ENCODE results near the gene R3HCC1L. TPM values are rescaled to one million over a fixed set of nuclear protein-coding genes. Genes with fewer than 3 reads are reported as not detected.

R3HCC1L gene
- total RNA-seq, 1 donor from 2014 or later = 18.4 TPM

DNA sequence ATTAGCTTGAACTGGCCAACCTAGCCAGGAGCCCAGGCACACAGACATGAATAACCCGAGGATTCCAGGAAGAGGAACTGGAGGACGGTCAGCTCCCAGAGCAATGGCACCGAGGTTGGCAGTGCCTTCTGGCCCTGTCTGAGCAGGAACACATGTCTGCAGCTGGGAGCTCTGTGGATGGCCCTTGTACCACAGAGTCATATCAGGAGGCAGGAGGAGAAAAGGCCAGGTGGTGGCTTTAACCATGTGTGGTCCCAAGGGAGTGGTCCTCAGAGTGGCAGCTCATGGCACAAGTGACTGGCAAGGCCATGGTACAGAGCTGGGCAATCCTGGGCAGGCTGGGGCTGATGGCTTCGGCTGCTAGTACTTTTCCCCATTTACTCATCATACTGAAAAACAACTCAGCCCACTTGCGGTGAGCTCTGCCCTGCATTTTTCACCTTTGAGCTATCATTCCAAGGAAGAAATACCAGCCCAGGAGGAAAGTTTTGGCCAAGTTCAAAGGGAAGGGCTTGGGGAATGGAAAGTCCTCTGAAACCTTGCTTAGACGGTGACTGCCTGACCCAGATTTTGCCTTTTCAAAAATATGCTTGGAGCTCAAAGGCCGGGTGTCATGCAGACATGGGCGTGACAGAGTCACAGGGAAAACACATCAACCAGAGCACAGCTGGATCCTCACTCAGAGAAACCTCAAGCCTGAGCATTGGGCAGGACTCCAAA, 159.3 kb downstream of the R3HCC1L start:
- H3K27ac Mint-ChIP-seq (ENCODE audit: unreplicated experiment) = no peak overlapping the region
- peaks cover 3% of the 10 kb centered on the region for H3K27me3 Mint-ChIP-seq (ENCODE audit: low read depth)
- DNase-seq (ENCODE audit: low read depth, low spot score) = no peak

DNA sequence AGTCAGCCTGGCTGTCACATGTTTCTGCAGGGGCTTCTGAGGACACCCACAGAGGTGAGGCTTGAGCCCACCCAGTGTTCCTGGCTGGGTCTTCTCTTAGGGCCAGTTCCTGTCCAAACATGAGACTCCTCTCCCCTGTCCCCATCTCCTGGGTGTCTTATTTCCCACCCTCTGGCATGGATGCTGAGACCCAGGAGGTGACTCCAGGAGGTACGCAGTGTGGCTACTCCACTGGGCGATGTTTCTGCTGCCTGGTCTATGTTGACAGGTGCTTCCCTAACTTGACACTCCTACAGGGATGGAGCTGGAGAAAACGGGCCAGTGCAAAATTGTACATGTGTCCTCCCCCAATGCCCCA, 159.8 kb downstream of the R3HCC1L start:
- Mint-ChIP-seq H3K4me3 (no peak overlapping the region), H3K4me1 (peaks cover 15% of the 10 kb centered on the region), H3K27ac (ENCODE audit: unreplicated experiment) (no peak overlapping the region), H3K9me3 (no peaks in the 10 kb centered on the region), H3K27me3 (ENCODE audit: low read depth) (peaks cover 3% of the 10 kb centered on the region), H3K36me3 (ENCODE audit: low read depth) (no peaks in the 10 kb centered on the region)
- DNase-seq (ENCODE audit: low read depth, low spot score) = no peak
- TF ChIP-seq, protein P1, sequence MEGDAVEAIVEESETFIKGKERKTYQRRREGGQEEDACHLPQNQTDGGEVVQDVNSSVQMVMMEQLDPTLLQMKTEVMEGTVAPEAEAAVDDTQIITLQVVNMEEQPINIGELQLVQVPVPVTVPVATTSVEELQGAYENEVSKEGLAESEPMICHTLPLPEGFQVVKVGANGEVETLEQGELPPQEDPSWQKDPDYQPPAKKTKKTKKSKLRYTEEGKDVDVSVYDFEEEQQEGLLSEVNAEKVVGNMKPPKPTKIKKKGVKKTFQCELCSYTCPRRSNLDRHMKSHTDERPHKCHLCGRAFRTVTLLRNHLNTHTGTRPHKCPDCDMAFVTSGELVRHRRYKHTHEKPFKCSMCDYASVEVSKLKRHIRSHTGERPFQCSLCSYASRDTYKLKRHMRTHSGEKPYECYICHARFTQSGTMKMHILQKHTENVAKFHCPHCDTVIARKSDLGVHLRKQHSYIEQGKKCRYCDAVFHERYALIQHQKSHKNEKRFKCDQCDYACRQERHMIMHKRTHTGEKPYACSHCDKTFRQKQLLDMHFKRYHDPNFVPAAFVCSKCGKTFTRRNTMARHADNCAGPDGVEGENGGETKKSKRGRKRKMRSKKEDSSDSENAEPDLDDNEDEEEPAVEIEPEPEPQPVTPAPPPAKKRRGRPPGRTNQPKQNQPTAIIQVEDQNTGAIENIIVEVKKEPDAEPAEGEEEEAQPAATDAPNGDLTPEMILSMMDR (conservative IDR thresholded peaks at IDR 0.05) = no peak

More for the DNA sequence above, 159.3 kb downstream of the R3HCC1L start:
- no peaks in the 10 kb centered on the region for H3K36me3 Mint-ChIP-seq (ENCODE audit: low read depth)
- H3K4me3 Mint-ChIP-seq = no peak overlapping the region
- TF ChIP-seq, protein P1 (conservative IDR thresholded peaks at IDR 0.05) = no peak
- no peaks in the 10 kb centered on the region for H3K9me3 Mint-ChIP-seq
- H3K4me1 Mint-ChIP-seq = peaks cover 15% of the 10 kb centered on the region

Other genes starting within 250 kb of the R3HCC1L start
- gene CRTAC1, start 104.0 kb upstream of the R3HCC1L start, total RNA-seq = 0.82 and 1.1 TPM in 2 replicates
- 1.5 and 1.7 TPM in 2 replicates for gene LOXL4, start 133.5 kb downstream of the R3HCC1L start, total RNA-seq